Heart left ventricle (tissue), 13 donors: Measurements from ENCODE around the gene RWDD3.

Experiments used
- POLR2A ChIP-seq, 2 donors: fragments of 450-650 bp; IDR thresholded peaks; one replicate each; pipeline ENCODE4 v1.6.1; 2017; ENCODE audit warnings: antibody characterized with exemption in 2 of 2, mild to moderate bottlenecking in 2 of 2, moderate library complexity in 2 of 2
- TF ChIP-seq, protein P1 (sequence below), 12 donors: fragments of 200-600 bp; sonication (generic) in 4 of 12; IDR thresholded peaks; one replicate each; pipeline versions ENCODE4 v1.5.0 to v1.8.0; 2018 to 2022; ENCODE audit warnings: antibody characterized with exemption in 12 of 12, mild to moderate bottlenecking in 5 of 12
- donor health status: ischemic (EF 13 %, LVEDD 7.1; RV severe dilation, severe dysfunction).
- donor health status: DM: no; HTN: yes; CAD: no.
- donor health status: DM: no; HTN: no; CAD: no.
- donor health status: ischemic (EF 25% LVEDD 6.9; RV normal size, moderate dysfunction).
- donor health status: ischemic (EF 25% LVEDD 5.7; RV mildly dilated, moderate dysfunction).
- donor health status: ischemic (EF 35%, LVEDD 5.7; RV mildly dilated, moderate dysfunction).
- donor health status: nonischemic (EF 11% LVEDD 7.7; RV severe dilation, severe dysfunction).
- donor health status: DM: yes; HTN: yes; CAD: no.
- donor health status: PGD.
- donor health status: ischemic (EF 29% LVEDD 5.4; RV normal size, mild dysfunction).
- donor health status: nonischemic (EF 23%, LVEDD 6.1; RV moderate dilation, normal function).

DNA sequence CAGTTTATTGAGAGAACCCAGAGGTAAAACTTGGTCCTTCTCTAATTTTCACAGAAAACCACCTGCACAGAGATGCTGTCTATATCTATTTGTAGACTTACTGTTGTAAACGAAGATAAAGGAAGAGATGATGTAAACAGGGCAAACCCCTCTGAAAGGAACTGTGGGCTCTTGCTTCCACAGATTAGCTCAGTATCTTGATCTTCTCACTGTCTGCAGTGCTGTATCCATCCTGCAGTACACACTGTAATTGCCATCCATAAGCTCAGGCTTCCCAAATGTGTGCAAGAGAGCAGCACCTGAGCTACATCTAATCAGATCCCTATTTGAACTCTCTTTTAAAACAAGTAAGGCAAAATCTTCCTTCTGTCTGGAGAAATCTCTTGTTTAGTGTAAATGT lies 16.6 kb upstream of the RWDD3 start:
- TF ChIP-seq, protein P1, sequence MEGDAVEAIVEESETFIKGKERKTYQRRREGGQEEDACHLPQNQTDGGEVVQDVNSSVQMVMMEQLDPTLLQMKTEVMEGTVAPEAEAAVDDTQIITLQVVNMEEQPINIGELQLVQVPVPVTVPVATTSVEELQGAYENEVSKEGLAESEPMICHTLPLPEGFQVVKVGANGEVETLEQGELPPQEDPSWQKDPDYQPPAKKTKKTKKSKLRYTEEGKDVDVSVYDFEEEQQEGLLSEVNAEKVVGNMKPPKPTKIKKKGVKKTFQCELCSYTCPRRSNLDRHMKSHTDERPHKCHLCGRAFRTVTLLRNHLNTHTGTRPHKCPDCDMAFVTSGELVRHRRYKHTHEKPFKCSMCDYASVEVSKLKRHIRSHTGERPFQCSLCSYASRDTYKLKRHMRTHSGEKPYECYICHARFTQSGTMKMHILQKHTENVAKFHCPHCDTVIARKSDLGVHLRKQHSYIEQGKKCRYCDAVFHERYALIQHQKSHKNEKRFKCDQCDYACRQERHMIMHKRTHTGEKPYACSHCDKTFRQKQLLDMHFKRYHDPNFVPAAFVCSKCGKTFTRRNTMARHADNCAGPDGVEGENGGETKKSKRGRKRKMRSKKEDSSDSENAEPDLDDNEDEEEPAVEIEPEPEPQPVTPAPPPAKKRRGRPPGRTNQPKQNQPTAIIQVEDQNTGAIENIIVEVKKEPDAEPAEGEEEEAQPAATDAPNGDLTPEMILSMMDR (IDR thresholded peaks at IDR 0.05) = no peak
- no peak for TF ChIP-seq POLR2A (IDR thresholded peaks at IDR 0.05)
